ENCODE data around the gene FXYD6.
"Not testable (repeated sequence)": the region's sequence is repeated elsewhere in the genome, so short reads cannot be mapped to it uniquely, and the experiment has no call there.

Gene FXYD6, protein sequence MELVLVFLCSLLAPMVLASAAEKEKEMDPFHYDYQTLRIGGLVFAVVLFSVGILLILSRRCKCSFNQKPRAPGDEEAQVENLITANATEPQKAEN

GRCh38 chr11:117876341-117877119, at the start of gene FXYD6:
Gene FXYD6 (minus strand): TSS chr11:117876658. CDS start chr11:117842776, 33,882 bp downstream.
- no peak for DNase-seq (ENCODE audit: low spot score)

DNA sequence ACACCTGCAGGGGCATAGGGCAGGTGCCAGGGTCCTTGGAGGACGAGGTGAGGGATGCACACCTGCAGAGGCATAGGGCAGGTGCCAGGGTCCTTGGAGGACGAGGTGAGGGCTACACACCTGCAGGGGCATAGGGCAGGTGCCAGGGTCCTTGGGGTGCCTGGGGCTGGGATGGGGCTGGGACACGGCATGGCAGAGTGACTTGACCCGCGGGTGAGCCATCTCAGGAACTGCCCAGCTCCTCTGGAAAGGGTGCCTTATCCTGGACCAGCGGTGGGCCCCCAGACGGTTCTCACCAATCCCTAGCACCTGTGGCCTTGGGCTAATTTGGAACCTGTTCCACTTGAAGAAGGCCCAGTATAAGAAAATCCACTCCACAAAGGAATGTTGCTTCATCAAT, 49.7 kb upstream of the FXYD6 start:
- DNase-seq (ENCODE audit: low spot score): not testable (repeated sequence)

DNA sequence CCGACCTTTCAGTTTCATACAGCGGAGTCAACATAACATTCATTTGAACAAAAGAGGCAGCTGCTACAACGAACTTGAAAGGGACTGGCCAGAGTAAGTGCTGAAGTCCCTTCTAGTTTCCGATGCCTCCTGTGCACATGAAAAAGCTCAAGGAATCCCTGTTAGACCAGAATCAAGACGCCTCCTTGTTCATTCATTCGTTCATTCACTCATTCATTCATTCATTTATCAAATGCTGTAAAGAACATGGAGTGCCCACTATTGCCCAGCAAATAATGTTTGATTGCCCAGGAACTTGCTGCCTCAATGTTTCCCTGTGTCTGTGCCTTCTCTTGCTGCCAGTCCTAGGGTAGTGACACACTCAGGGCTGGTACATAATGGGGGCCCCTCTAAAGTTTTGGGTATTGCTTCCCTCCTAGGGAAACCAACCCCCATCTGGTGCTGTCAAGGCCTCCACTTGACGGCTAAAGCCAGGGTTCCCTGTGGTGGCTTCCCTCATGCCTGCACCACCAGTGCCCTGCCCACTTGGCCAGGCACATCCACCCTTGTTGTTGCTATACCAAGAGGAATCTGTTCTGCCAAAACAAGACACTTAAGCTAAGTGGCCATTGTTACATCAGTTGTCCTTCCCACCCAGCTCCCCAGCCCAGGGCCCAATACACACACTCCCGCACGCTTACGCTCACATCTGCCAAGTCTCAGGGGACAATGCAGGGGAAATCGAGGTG, 48.9 kb upstream of the FXYD6 start:
- DNase-seq (ENCODE audit: low spot score): no peak

DNA sequence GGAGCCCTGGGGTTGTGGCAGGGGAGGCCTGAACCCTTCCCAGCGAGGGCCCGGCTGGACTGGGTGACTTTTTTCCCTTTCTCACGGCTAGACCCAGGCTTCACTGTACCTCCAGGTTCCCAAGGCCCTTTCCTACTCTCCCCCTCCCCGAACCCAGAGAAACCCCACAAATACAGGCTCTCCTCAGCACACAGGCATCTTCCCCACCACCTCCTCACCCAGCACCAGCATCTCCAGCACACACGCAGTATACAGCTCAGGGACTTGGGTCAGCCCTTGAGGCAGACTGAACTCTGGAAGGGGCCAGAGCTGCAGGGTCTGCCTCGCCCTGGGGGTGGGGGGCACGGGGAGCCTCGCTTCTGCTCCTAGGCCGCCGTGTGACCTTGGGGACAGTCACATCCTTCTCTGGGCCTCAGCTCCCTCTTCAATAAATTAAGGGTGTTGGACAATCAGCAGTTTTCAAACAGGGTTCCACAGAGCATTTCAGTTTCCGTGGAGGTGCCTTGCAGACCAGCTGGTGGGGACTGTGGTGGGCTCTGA, 48.2 kb upstream of the FXYD6 start:
- no peak for DNase-seq (ENCODE audit: low spot score)

GRCh38 chr11:117923773-117924172, 47.3 kb upstream of the FXYD6 start:
- DNase-seq (ENCODE audit: low spot score): no peak

DNA sequence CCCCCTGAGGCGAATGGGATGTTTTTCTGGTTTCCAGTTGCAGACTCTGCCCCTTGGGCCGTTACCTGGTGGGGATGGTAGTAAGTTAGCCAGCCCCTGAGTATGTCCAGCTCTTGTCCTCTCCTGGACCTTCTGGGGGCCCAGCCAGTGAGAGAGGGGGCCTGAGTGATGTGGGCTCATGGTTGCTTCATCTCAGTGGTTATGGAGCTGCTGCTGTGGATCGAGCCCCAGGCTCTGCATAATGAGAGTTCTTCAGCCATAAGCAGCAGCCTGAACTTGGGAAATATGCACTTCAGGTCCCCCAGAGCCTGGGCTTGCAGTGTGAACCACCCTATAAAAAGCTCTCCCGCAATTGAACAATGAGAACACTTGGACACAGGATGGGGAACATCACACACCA, 46.8 kb upstream of the FXYD6 start:
- no peak for DNase-seq (ENCODE audit: low spot score)

- no peak for DNase-seq (ENCODE audit: low spot score)
These were observed 45.4 kb upstream of the FXYD6 start for GRCh38 chr11:117921893-117922292.

GRCh38 chr11:117921456-117921855, 45.0 kb upstream of the FXYD6 start:
- DNase-seq (ENCODE audit: low spot score): no peak

DNA sequence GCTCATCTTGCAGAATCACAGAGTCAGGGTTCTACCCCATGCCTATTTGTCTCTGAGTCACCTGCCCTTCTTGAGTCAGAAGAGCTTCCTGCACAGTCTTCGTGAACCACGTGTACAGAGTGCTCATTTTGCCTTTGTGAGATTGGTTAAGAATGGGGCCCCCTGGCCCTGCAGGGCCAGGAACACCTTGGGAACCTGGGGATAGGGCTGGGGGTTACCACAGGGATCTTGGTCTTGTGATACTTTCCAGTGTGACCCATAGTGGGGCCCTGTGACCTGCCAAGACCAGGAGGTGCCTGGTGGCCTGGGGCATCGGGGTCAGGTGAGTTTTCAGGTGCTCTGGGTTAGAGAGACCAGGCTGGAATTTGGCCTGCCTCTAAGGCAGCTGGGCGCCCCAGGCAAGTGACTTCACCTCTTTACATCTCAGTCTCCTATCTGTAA, 43.3 kb upstream of the FXYD6 start:
- no peak for DNase-seq (ENCODE audit: low spot score)

- DNase-seq (ENCODE audit: low spot score): no peak
These were observed 42.9 kb upstream of the FXYD6 start for GRCh38 chr11:117919341-117919740.

DNA sequence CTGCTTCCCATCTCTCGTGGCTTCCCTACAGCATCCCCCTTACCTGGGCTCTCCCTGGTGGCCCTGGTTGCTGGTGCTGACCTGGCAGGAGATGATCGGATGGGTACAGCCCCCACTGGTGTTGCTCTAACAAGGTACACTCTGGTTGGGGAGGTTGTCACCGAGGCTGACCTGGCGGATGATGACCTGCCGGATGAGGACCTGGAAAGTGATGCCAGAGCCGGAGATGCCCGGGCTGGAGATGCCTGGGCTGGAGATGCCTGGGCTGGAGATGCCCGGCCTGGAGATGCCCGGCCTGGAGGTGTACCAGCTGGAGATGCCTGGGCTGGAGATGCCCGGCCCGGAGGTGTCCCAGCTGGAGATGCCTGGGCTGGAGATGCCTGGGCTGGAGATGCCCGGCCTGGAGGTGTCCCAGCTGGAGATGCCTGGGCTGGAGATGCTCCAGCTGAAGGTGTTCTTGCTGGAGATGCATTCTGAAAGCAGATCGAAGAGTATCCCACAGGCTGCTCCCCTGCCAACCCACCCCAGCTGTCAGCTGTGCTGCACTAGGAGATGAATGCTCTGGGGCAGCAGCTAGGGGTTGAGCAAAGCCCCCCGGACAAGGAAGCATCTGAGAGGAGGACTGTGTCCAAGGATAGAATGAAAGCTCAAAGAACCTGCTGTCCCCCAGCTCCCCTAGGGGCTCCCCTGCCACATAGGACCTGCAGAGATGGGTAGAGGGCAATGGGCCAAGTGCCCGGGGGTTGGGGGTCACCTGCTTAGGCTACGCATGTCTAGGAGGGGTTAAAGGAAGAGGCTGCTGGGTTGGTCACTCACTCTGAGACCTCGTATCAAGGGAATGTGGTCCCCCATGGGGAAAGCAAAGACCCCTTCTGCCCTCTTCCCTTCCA, 42.2 kb upstream of the FXYD6 start:
- no peak for DNase-seq (ENCODE audit: low spot score)

GRCh38 chr11:117917591-117918151, 41.2 kb upstream of the FXYD6 start:
- no peak for DNase-seq (ENCODE audit: low spot score)

- no peak for DNase-seq (ENCODE audit: low spot score)
These were observed 40.5 kb upstream of the FXYD6 start for GRCh38 chr11:117916956-117917355.

DNA sequence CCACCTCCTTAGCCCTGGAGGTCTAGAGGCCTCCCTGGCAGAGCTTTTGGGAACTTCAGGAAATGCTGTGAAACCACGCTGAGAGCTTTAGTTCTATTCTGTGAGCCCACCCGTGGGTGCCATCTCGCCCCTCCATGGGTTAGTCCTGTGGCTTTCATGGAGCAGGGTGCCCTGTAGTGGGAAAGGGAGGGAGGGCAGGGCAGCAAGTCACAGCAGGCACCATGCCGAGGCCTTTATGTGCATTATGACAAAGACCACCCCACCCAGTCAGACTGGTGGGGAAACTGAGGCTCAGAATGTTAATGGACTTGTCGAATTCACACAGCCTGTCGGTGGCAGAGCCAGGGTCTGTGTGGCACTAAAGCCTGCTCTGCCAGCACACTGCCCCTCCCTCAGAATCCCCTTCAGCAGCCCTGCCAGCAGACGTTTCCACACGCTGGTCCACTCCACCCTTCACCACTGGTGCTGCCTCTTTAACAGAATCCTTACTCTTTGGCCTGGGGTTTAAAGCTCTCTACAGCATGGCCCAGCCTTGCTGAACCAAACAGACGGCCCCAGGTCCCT, 39.3 kb upstream of the FXYD6 start:
- no peak for DNase-seq (ENCODE audit: low spot score)

DNA sequence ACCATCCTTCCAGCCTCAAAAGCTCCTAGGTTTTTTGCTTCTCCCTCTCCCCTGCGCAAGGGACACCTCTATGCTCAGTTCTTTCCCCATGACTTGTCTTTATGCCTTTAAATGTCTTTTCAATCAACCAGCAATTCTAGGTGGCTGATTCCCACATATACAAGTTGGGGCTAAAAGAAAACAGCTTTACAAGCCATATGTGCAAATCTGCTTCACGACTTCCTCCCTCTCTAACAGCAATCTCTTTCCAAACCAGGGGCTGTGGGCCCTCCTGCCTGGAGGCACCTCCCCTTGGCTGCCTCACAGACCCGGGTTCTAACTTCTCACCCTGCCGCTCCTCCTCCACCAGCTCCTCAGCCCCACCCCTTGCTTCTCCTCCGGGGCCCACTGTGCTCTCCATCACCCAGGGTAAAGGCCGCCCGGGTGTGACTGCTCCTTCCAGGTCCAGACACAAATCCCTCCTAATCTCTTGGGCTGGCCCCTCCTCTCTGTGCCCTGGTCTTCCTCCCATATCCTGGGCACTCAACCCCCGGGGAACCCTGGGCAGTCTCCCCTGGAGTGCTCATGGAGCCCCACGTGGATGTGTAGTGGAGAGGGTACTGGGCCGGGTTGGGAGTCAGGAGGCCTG, 38.6 kb upstream of the FXYD6 start:
- no peak for DNase-seq (ENCODE audit: low spot score)

GRCh38 chr11:117914398-117914761, 37.9 kb upstream of the FXYD6 start:
- no peak for DNase-seq (ENCODE audit: low spot score)

DNA sequence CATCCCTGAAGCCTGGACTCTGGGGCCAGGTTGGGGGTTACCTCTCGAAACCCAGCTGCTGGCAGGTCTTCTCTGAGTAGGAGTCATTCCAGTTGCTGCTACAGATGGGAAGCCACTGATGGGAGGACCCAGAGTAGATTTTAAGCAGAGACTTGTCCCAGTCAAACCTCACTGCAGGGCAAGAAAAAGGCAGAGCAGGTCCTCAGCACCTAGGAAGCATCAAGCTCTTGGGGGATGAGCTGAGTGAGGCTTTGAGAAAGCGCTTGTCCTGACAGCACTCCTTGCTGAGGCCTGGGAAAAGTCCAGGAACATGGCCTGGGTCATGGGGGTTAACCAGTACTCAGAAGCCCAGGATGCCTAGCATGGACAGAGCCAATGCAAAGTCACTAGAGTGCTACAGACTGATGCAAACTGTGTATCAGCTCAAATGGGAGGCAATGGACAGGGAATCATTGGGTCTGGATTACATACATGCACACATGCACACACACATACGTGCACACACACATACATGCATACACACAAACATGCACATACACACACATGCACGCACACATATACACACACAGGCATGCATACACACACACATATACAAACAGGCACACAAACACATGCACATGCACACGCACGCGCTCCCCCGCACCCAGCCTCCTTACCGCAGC, 37.4 kb upstream of the FXYD6 start:
- no peak for DNase-seq (ENCODE audit: low spot score)

DNA sequence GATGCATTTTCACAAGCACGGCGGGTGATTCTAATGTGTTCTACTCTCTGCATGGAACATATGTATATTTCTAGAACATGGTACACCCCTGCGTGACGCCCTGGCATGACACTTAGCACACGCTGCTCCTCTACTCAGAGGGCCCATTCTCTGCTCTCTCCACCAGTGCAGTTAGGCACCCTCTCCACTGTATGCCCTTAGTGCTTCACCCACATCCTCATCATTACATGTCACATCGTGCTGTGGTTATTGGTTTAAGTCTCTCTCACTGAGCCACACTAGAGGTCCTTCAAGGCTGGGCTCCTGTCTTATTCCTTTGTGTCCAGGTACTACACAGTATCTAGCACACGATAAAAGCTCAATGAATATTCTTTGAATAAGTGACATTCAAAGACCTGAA, 36.0 kb upstream of the FXYD6 start:
- DNase-seq (ENCODE audit: low spot score): no peak

GRCh38 chr11:117911694-117912093, 35.2 kb upstream of the FXYD6 start:
- no peak for DNase-seq (ENCODE audit: low spot score)

DNA sequence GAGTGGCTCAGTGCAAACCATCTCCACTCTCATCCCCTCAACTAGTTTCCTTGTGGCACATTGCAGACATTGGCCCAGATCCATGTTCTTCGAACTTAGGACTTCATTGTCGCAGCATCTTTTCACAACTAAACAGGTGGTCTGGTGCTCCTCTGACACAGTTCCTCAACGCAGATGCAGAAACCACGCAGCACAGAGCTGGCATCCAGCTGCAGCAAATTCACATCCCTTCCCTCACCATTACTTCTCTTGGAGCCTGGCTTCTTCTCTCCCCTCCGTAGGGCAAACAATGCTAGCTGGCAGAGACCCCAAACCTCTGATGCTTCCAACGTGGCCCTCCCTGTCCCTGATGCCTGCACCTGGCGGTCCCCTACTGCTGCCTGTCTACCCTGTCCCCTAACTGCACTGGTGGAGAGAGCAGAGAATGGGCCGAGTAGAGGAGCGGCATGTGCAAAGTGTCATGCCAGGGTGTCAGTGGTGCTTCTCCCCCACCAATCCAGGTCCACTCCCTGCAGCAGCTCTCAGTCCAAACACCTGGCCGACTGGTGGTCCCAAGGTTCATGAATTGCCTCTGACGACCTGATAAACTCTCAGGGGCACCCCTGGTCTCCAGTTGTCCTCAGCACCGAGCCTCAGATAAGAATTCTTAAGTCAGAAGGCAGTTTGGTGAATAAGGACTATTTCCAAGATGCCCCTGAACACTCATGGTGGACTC, 34.6 kb upstream of the FXYD6 start:
- DNase-seq (ENCODE audit: low spot score): no peak
